PC-3 (cell line): Measurements from ENCODE around the gene TTC23. TPM values are rescaled to one million over a fixed set of nuclear protein-coding genes. Genes with fewer than 3 reads are reported as not detected.

Source experiments
- ATAC-seq: fragments of 200-7000 bp; cut with Tn5 transposase; 2 replicates; pipeline ENCODE4 v1.9.1; 2020; ENCODE audit warnings: mild to moderate bottlenecking, moderate library complexity
- BruUV-seq: library from RNA; stranded (reverse); fragments of 400-500 nt; replicated peaks from 2 replicates; lab custom pipeline; 2021; lab: Mats Ljungman, UMichigan
- CTCF ChIA-PET: fragments of 300-600 bp; sonication (Branson Sonifier 250); formaldehyde crosslinking; loops from one replicate; lab custom pipeline; 2022; ENCODE audit warnings: antibody characterized with exemption; lab: Charles Lee
- POLR2A ChIA-PET: fragments of 300-600 bp; sonication (Branson Sonifier 250); formaldehyde crosslinking; loops from one replicate; lab custom pipeline; 2022; ENCODE audit warnings: antibody characterized with exemption; ENCODE audit not compliant: unreplicated experiment; lab: Charles Lee
- DNase-seq: peaks from one replicate; pipeline ENCODE4 v3.0.0-alpha.2; 2015
- H2AFZ ChIP-seq: fragments of 300-600 bp; sonication (generic); 2 replicates; pipeline ENCODE4 v1.6.0; 2016; ENCODE audit warnings: antibody characterized with exemption, low read length
- H3F3A ChIP-seq: fragments of 300-600 bp; sonication (generic); one replicate; pipeline ENCODE4 v1.6.0; 2017; ENCODE audit warnings: antibody characterized with exemption, low read length, control low read depth, mild to moderate bottlenecking; ENCODE audit not compliant: unreplicated experiment
- H3K27ac ChIP-seq: fragments of 300-600 bp; sonication (generic); 2 replicates; pipeline ENCODE4 v1.5.1; 2016; ENCODE audit warnings: mild to moderate bottlenecking, low read length
- H3K27me3 ChIP-seq: fragments of 300-600 bp; sonication (generic); 2 replicates; pipeline ENCODE4 v1.6.1; 2016; ENCODE audit warnings: low read length, mixed read lengths
- H3K36me3 ChIP-seq: fragments of 300-600 bp; sonication (generic); 2 replicates; pipeline ENCODE4 v1.6.1; 2016; ENCODE audit warnings: low read depth, mixed run types, low read length, mixed read lengths
- H3K4me1 ChIP-seq: fragments of 300-600 bp; sonication (generic); 2 replicates; pipeline ENCODE4 v1.5.1; 2016; ENCODE audit warnings: low read length; ENCODE audit not compliant: insufficient read depth
- H3K4me2 ChIP-seq: fragments of 300-600 bp; sonication (generic); 2 replicates; pipeline ENCODE4 v1.6.0; 2016; ENCODE audit warnings: low read length
- H3K4me3 ChIP-seq: fragments of 300-600 bp; sonication (generic); 2 replicates; pipeline ENCODE4 v1.5.1; 2016; ENCODE audit warnings: mild to moderate bottlenecking, low read length, mixed read lengths
- H3K79me2 ChIP-seq: fragments of 300-600 bp; sonication (generic); 2 replicates; pipeline ENCODE4 v1.6.1; 2017; ENCODE audit warnings: low read length, mixed read lengths
- H3K9ac ChIP-seq: fragments of 300-600 bp; sonication (generic); 2 replicates; pipeline ENCODE4 v1.6.0; 2016; ENCODE audit warnings: mild to moderate bottlenecking, low read length
- H3K9me2 ChIP-seq: fragments of 300-600 bp; sonication (generic); replicated peaks from 2 replicates; pipeline ENCODE4 v1.6.1; 2016; ENCODE audit warnings: mixed run types, low read length, mixed read lengths
- H3K9me3 ChIP-seq: fragments of 300-600 bp; sonication (generic); 2 replicates; pipeline ENCODE4 v1.6.1; 2016; ENCODE audit warnings: low read length, mixed read lengths
- H4K20me1 ChIP-seq: fragments of 300-600 bp; sonication (generic); 2 replicates; pipeline ENCODE4 v1.6.1; 2016; ENCODE audit warnings: low read length, mixed read lengths
- EZH2 ChIP-seq: fragments of 300-600 bp; sonication (generic); IDR thresholded peaks from one replicate; pipeline ENCODE4 v1.6.1; 2017; ENCODE audit warnings: antibody characterized with exemption, mild to moderate bottlenecking, low read length; ENCODE audit not compliant: unreplicated experiment
- EZH2phosphoT487 ChIP-seq: fragments of 300-600 bp; sonication (generic); IDR thresholded peaks from 2 replicates; pipeline ENCODE4 v1.6.1; 2018; ENCODE audit warnings: mild to moderate bottlenecking, antibody characterized with exemption, low read length, borderline replicate concordance
- intact Hi-C: fragments of 100-400 bp; cut with micrococcal nuclease; formaldehyde crosslinking; loops from 2 replicates; pipeline ENCODE4 v1.9.0; 2023
- total RNA-seq: library from RNA; depleted of rRNA; stranded (reverse); fragments of >200 nt; gene quantifications from 2 replicates; pipeline ENCODE4 v1.2.3, GENCODE V29; 2014
- TF ChIP-seq, protein P1 (sequence below): fragments of 300-600 bp; sonication (generic); conservative IDR thresholded peaks from 2 replicates; pipeline ENCODE4 v1.5.1; 2017; ENCODE audit warnings: antibody characterized with exemption, low read depth, mild to moderate bottlenecking, low read length

TTC23 gene
- total RNA-seq, 1 experiment from 2014 or later, result 10.4 TPM

DNA sequence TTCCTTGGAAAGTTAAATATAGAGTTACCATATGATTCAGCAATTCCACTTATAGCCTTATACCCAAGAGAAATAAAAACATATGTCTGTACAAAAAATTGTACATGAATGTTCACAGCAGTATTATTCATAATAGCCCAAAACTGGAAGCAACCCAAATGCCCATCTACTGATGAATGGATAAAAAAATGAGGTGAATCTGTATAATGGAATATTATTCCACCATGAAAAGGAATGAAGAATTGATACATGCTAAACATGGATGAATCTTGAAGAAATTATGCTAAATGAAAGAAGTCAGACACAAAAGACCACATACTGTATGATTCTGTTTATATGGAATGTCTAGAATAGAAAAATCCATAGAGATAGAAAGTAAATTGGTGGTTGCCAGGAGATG is 61.4 kb downstream of the TTC23 start:
- H3K4me3 ChIP-seq, result no peak overlapping the region
- TF ChIP-seq EZH2phosphoT487, result no peak
- TF ChIP-seq, protein P1, sequence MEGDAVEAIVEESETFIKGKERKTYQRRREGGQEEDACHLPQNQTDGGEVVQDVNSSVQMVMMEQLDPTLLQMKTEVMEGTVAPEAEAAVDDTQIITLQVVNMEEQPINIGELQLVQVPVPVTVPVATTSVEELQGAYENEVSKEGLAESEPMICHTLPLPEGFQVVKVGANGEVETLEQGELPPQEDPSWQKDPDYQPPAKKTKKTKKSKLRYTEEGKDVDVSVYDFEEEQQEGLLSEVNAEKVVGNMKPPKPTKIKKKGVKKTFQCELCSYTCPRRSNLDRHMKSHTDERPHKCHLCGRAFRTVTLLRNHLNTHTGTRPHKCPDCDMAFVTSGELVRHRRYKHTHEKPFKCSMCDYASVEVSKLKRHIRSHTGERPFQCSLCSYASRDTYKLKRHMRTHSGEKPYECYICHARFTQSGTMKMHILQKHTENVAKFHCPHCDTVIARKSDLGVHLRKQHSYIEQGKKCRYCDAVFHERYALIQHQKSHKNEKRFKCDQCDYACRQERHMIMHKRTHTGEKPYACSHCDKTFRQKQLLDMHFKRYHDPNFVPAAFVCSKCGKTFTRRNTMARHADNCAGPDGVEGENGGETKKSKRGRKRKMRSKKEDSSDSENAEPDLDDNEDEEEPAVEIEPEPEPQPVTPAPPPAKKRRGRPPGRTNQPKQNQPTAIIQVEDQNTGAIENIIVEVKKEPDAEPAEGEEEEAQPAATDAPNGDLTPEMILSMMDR, result no peak
- TF ChIP-seq EZH2, result no peak
- ATAC-seq, result no peak
- POLR2A ChIA-PET, result no interaction called here
- no peak overlapping the region for H3K4me2 ChIP-seq
- CTCF ChIA-PET, result no interaction called here
- BruUV-seq, result no TSS peak
- no peak for DNase-seq
- no peaks in the 10 kb centered on the region for H3F3A ChIP-seq
- intact Hi-C loops, result no loop called here
- H2AFZ ChIP-seq, result no peak overlapping the region
- no peak overlapping the region for H3K9ac ChIP-seq
- peaks cover 9% of the 10 kb centered on the region for H3K36me3 ChIP-seq
- H3K9me3 ChIP-seq, result no peaks in the 10 kb centered on the region
- H3K79me2 ChIP-seq, result no peaks in the 10 kb centered on the region
- no peaks in the 10 kb centered on the region for H4K20me1 ChIP-seq
- no peaks in the 10 kb centered on the region for H3K27me3 ChIP-seq
- no peak overlapping the region for H3K27ac ChIP-seq
- H3K9me2 ChIP-seq, result no peaks in the 10 kb centered on the region
- H3K4me1 ChIP-seq, result no peaks in the 10 kb centered on the region

DNA sequence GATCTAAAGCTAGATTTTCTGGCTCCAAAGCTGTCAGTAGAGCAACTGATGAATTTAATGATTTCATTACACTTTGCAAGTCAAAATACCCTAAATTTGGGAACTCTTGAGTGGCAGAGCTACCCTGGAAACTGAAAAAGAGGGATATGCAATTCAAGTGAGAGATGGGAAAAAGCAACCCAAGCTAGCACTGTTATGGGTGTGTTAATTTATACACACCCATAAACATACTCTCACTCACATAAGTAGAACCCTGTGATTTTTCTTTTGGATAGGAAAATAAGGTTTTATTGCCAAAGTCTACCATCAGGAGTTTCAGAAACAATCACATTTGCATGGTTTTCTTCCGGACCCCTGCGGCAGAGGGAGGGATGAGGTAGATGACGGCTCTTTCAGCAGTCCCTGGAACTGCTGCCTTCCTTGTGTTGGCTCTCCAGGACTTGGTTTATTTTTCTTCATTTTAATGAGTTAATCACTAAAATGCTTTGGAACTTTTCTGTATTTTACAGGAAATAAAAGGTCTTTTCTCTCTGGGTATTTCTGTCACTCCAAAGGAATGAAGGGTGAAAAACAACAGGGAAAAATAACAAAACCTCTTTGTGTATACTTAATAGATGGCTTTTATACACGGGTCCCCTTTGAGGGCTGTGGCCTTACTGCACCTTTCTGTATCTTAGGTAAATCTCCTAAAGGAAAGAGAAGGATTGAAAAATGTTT is 63.8 kb downstream of the TTC23 start:
- H3K36me3 ChIP-seq, result no peaks in the 10 kb centered on the region
- H3K4me3 ChIP-seq, result no peak overlapping the region
- ATAC-seq (no peak), DNase-seq (no peak)
- no peaks in the 10 kb centered on the region for H3K9me2 ChIP-seq
- no TSS peak for BruUV-seq
- no peaks in the 10 kb centered on the region for H3K27me3 ChIP-seq
- no peak overlapping the region for H3K4me2 ChIP-seq
- H3K27ac ChIP-seq, result no peak overlapping the region
- intact Hi-C loops, result no loop called here
- H3K9ac ChIP-seq, result no peak overlapping the region
- H4K20me1 ChIP-seq, result no peaks in the 10 kb centered on the region
- TF ChIP-seq, protein P1, result no peak
- TF ChIP-seq EZH2 (no peak), EZH2phosphoT487 (no peak)
- no peaks in the 10 kb centered on the region for H3F3A ChIP-seq
- no peaks in the 10 kb centered on the region for H3K4me1 ChIP-seq
- POLR2A ChIA-PET, result no interaction called here
- no peak overlapping the region for H2AFZ ChIP-seq
- CTCF ChIA-PET, result no interaction called here
- H3K79me2 ChIP-seq, result no peaks in the 10 kb centered on the region
- H3K9me3 ChIP-seq, result no peaks in the 10 kb centered on the region

DNA sequence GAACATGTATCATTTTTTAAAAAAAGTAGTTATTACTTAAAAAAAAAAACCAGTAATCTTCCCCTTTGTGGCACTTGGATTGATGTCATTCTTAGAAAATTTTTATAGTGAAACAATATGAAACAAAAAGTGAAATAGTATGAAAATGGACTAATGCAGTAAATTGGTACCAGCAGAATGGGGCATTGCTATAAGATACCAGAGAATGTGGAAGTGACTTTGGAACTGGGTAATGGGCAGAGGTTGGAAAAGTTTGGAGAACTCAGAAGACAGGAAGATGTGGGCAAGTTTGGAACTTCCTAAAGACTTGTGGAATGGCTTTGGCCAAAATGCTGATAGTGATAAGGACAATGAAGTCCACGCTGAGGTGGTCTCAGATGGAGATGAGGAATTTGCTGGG is 66.6 kb downstream of the TTC23 start:
- H3K9me2 ChIP-seq, result no peaks in the 10 kb centered on the region
- TF ChIP-seq, protein P1, result no peak
- TF ChIP-seq EZH2 (no peak), EZH2phosphoT487 (no peak)
- no peaks in the 10 kb centered on the region for H3K4me1 ChIP-seq
- CTCF ChIA-PET, result no interaction called here
- no peaks in the 10 kb centered on the region for H3K9me3 ChIP-seq
- ATAC-seq (no peak), DNase-seq (no peak)
- H3F3A ChIP-seq, result no peaks in the 10 kb centered on the region
- H3K27ac ChIP-seq, result no peak overlapping the region
- no peaks in the 10 kb centered on the region for H4K20me1 ChIP-seq
- POLR2A ChIA-PET, result no interaction called here
- no peak overlapping the region for H3K4me2 ChIP-seq
- H3K9ac ChIP-seq, result no peak overlapping the region
- H3K79me2 ChIP-seq, result no peaks in the 10 kb centered on the region
- no TSS peak for BruUV-seq
- no peaks in the 10 kb centered on the region for H3K36me3 ChIP-seq
- H3K4me3 ChIP-seq, result no peak overlapping the region
- no peaks in the 10 kb centered on the region for H3K27me3 ChIP-seq
- intact Hi-C loops, result no loop called here
- H2AFZ ChIP-seq, result no peak overlapping the region
